HepG2 (cell line): ENCODE measurements around the gene RASA3. TPM values are rescaled to one million over a fixed set of nuclear protein-coding genes. Genes with fewer than 3 reads are reported as not detected.

Source experiments
- ATAC-seq: fragments of 200-7000 bp; cut with Tn5 transposase; 3 replicates; pipeline ENCODE4 v1.9.1; 2020; ENCODE audit warnings: mild to moderate bottlenecking, moderate library complexity
- BruUV-seq: library from RNA; stranded (reverse); fragments of 400-500 nt; replicated peaks from 2 replicates; lab custom pipeline; 2021; lab: Mats Ljungman, UMichigan
- CTCF ChIA-PET: fragments of 300-600 bp; formaldehyde crosslinking; extraction: SDS; loops from one replicate; lab custom pipeline; 2021; ENCODE audit warnings: low total read pairs, inconsistent platforms, low intra/inter-chr PET ratio; lab: Yijun Ruan, JAX
- POLR2A ChIA-PET: fragments of 350-600 bp; sonication (Branson Sonifier 250); formaldehyde crosslinking; loops from one replicate; lab custom pipeline; 2020; ENCODE audit warnings: antibody characterized with exemption, inconsistent platforms; lab: Yijun Ruan, JAX
- DNase-seq: peaks from one replicate; pipeline ENCODE4 v3.0.0-alpha.2; 2015; ENCODE audit warnings: low spot score
- FAIRE-seq: peaks from 3 replicates; lab custom pipeline; 2011; peaks lifted over from hg19 to GRCh38; lab: Jason Lieb, UNC
- H2AFZ ChIP-seq: one replicate; pipeline ENCODE4 v1.6.1; 2011; ENCODE audit warnings: low read length, inconsistent platforms
- H3K27ac ChIP-seq: fragments of 300-600 bp; 3 replicates; pipeline ENCODE4 v1.8.0; 2011; ENCODE audit warnings: mixed run types, mild to moderate bottlenecking, mixed read lengths, low read length, inconsistent platforms; ENCODE audit not compliant: insufficient read depth; ENCODE audit errors: extremely low read length
- H3K27me3 ChIP-seq, 2 experiments: fragments of 200-600 bp in 1 of 2; 2 replicates in 1 of 2; 3 replicates in 1 of 2; pipeline versions ENCODE4 v1.6.0 to v1.8.0; 2011; ENCODE audit warnings: low read length in 2 of 2, mild to moderate bottlenecking in 2 of 2, moderate library complexity in 2 of 2, inconsistent platforms in 1 of 2; ENCODE audit not compliant: insufficient read depth in 2 of 2, control insufficient read depth in 1 of 2
- H3K36me3 ChIP-seq, 2 experiments: fragments of 200-600 bp in 1 of 2; replicated peaks in 1 of 2; 2 replicates in 1 of 2; 3 replicates in 1 of 2; pipeline versions ENCODE4 v1.5.1 to v1.8.0; 2011; ENCODE audit warnings: low read length in 2 of 2, inconsistent platforms in 1 of 2; ENCODE audit not compliant: insufficient read depth in 2 of 2, control insufficient read depth in 1 of 2
- H3K4me1 ChIP-seq: 2 replicates; pipeline ENCODE4 v1.5.1; 2012; ENCODE audit warnings: low read length, inconsistent platforms; ENCODE audit not compliant: insufficient read depth
- H3K4me2 ChIP-seq: 2 replicates; pipeline ENCODE4 v1.6.0; 2011; ENCODE audit warnings: low read depth, low read length, inconsistent platforms
- H3K4me3 ChIP-seq, 3 experiments: fragments of 200-600 bp in 1 of 3; sonication (generic), shearing (Covaris generic) in 1 of 3; replicated peaks in 1 of 3; 2 replicates each; pipeline ENCODE4 v1.5.1; 2011 to 2016; ENCODE audit warnings: low read length in 3 of 3, inconsistent platforms in 2 of 3, low read depth in 2 of 3, mild to moderate bottlenecking in 2 of 3, control low read depth in 1 of 3, mixed read lengths in 1 of 3; ENCODE audit not compliant: insufficient read depth in 1 of 3
- H3K79me2 ChIP-seq: one replicate; pipeline ENCODE4 v1.6.1; 2011; ENCODE audit warnings: low read length, inconsistent platforms; ENCODE audit not compliant: insufficient read depth
- H3K9ac ChIP-seq: 2 replicates; pipeline ENCODE4 v1.6.0; 2011; ENCODE audit warnings: mild to moderate bottlenecking, low read depth, low read length, inconsistent platforms; ENCODE audit not compliant: insufficient read depth
- H3K9me3 ChIP-seq: 2 replicates; pipeline ENCODE4 v1.5.1; 2012; ENCODE audit warnings: mild to moderate bottlenecking, low read length
- H4K20me1 ChIP-seq: 2 replicates; pipeline ENCODE4 v1.6.0; 2011; ENCODE audit warnings: inconsistent platforms, mild to moderate bottlenecking, low read length, moderate library complexity; ENCODE audit not compliant: insufficient read depth
- FOXM1 ChIP-seq: sonication (generic); formaldehyde crosslinking; IDR thresholded peaks from 2 replicates; pipeline ENCODE4 v1.5.0; 2020; ENCODE audit warnings: missing genetic modification reagents
- HMG20B ChIP-seq: conservative IDR thresholded peaks from 2 replicates; pipeline ENCODE4 v1.6.1; 2016; ENCODE audit warnings: missing genetic modification reagents, missing compliant biosample characterization
- PHF5A ChIP-seq: IDR thresholded peaks from one replicate; pipeline ENCODE4 v1.6.1; 2018; ENCODE audit warnings: low read depth, missing genetic modification reagents; ENCODE audit not compliant: unreplicated experiment
- RAD51 ChIP-seq: fragments of 450-650 bp; IDR thresholded peaks from 2 replicates; pipeline ENCODE4 v1.6.1; 2016; ENCODE audit warnings: borderline replicate concordance
- RBAK ChIP-seq: sonication (generic); formaldehyde crosslinking; IDR thresholded peaks from 2 replicates; pipeline ENCODE4 v1.5.1; 2020; ENCODE audit warnings: mild to moderate bottlenecking, missing genetic modification reagents
- SALL1 ChIP-seq: sonication (generic); formaldehyde crosslinking; IDR thresholded peaks from 2 replicates; pipeline ENCODE4 v1.8.0; 2022; ENCODE audit warnings: mild to moderate bottlenecking, missing genetic modification reagents
- SATB2 ChIP-seq: sonication (generic); formaldehyde crosslinking; IDR thresholded peaks from 2 replicates; pipeline ENCODE4 v1.5.0; 2020; ENCODE audit warnings: missing genetic modification reagents
- SP5 ChIP-seq: IDR thresholded peaks from 2 replicates; pipeline ENCODE4 v1.6.1; 2016; ENCODE audit warnings: low read depth, borderline replicate concordance
- TCF7 ChIP-seq: sonication (generic); IDR thresholded peaks from 2 replicates; pipeline ENCODE4 v1.6.1; 2016; ENCODE audit warnings: antibody characterized with exemption, low read depth
- ZNF256 ChIP-seq: sonication (generic); formaldehyde crosslinking; conservative IDR thresholded peaks from 2 replicates; pipeline ENCODE4 v1.4.0; 2020; ENCODE audit warnings: missing genetic modification reagents
- ZNF563 ChIP-seq: sonication (generic); formaldehyde crosslinking; IDR thresholded peaks from 2 replicates; pipeline ENCODE4 v1.8.0; 2022; ENCODE audit warnings: mild to moderate bottlenecking, moderate library complexity, missing genetic modification reagents
- ZNF572 ChIP-seq: sonication (generic); formaldehyde crosslinking; IDR thresholded peaks from 2 replicates; pipeline ENCODE4 v1.5.1; 2020; ENCODE audit warnings: mild to moderate bottlenecking, missing genetic modification reagents
- ZSCAN20 ChIP-seq: sonication (generic); formaldehyde crosslinking; IDR thresholded peaks from 2 replicates; pipeline ENCODE4 v1.4.0; 2020; ENCODE audit warnings: missing genetic modification reagents, mild to moderate bottlenecking, borderline replicate concordance
- WGBS: methylation state at CpG from one replicate; pipeline ENCODE4 v1.1.6; 2017; ENCODE audit warnings: low lambda C conversion rate; 5-methylcytosine and 5-hydroxymethylcytosine counted together
- in situ Hi-C: cut with HindIII; loops from 2 replicates; pipeline ENCODE4 v1.10.0; 2017; ENCODE audit warnings: low pct_unique_long_range_greater_than_20kb; ENCODE audit not compliant: extremely low pct_ligation_motif_present
- intact Hi-C: fragments of 100-400 bp; cut with micrococcal nuclease; formaldehyde crosslinking; loops from one replicate; pipeline ENCODE4 v1.10.0; 2022; ENCODE audit not compliant: unreplicated experiment
- polyA plus RNA-seq, 8 experiments: library from polyadenylated mRNA; depleted of rRNA in 3 of 8; stranded (reverse) in 7 of 8; unstranded in 1 of 8; fragments of >200 nt; fragmentation: Illumina TruSeq in 4 of 8; extraction: Trizol in 4 of 8; gene quantifications; 2 replicates each; pipeline versions ENCODE4 v1.2.1 to v1.2.3, GENCODE V29; 2011 to 2016; ENCODE audit warnings: low read depth in 4 of 8, missing spikeins in 1 of 8, mixed read lengths in 1 of 8; ENCODE audit not compliant: insufficient read depth in 1 of 8
- total RNA-seq, 5 experiments: library from RNA; depleted of rRNA; stranded (reverse); fragments of >200 nt; fragmentation: Illumina TruSeq; extraction: Trizol; gene quantifications; 2 replicates each; pipeline ENCODE4 v1.2.3, GENCODE V29; 2016; ENCODE audit warnings: low read depth in 1 of 5

The RASA3 gene
- total and polyA plus RNA-seq, 2 of the 13 experiments (the other 11 are each of a cell fraction or from before 2014, with no cell fraction given): 0.05 TPM; not detected in 1

- TF ChIP-seq ZNF256 (CRISPR knock-in tag) (no peak), RAD51 (no peak), ZNF563 (CRISPR knock-in tag) (no peak), SALL1 (no peak), PHF5A (CRISPR knock-in tag) (no peak), FOXM1 (CRISPR knock-in tag) (no peak), RBAK (CRISPR knock-in tag) (no peak), SP5 (no peak), ZNF572 (CRISPR knock-in tag) (no peak)
These were observed 60.4 kb downstream of the RASA3 start (continued) for GRCh38 chr13:114071991-114072390.

- no peak overlapping the region for H3K9ac ChIP-seq
- no peaks in the 10 kb centered on the region for H4K20me1 ChIP-seq
- FAIRE-seq: no peak
- no peak for ATAC-seq
- H3K36me3 ChIP-seq: no peaks in the 10 kb centered on the region
- H2AFZ ChIP-seq: no peak overlapping the region
- no TSS peak for BruUV-seq
- H3K9me3 ChIP-seq: no peaks in the 10 kb centered on the region
- H3K79me2 ChIP-seq: no peaks in the 10 kb centered on the region
- H3K27me3 ChIP-seq: peaks cover 4 to 42% of the 10 kb centered on the region in 2 experiments
- no peak overlapping the region for H3K4me2 ChIP-seq
- no peak for TF ChIP-seq SP5
- TF ChIP-seq ZSCAN20 (CRISPR knock-in tag): no peak
- TF ChIP-seq TCF7: no peak
- TF ChIP-seq SATB2 (CRISPR knock-in tag): no peak
- no peak for TF ChIP-seq HMG20B
- no peaks in the 10 kb centered on the region for H3K4me1 ChIP-seq
- ChIA-PET CTCF (no interaction called here), POLR2A (no interaction called here)
- in situ Hi-C loops (no loop called here), intact Hi-C loops (no loop called here)
- no peak overlapping the region for H3K4me3 ChIP-seq
- WGBS: 61% methylated on average over 9 of the region's 10 CpGs
- no peak for DNase-seq
- no peak overlapping the region for H3K27ac ChIP-seq
These were observed 61.0 kb downstream of the RASA3 start for GRCh38 chr13:114071410-114071809.
